Measurements from ENCODE around the gene ZNF362. TPM values are rescaled to one million over a fixed set of nuclear protein-coding genes. Genes with fewer than 3 reads are reported as not detected.

ZNF362 gene
- total RNA-seq, 2 experiments from 2014 or later = 24.7 to 26.6 TPM

DNA sequence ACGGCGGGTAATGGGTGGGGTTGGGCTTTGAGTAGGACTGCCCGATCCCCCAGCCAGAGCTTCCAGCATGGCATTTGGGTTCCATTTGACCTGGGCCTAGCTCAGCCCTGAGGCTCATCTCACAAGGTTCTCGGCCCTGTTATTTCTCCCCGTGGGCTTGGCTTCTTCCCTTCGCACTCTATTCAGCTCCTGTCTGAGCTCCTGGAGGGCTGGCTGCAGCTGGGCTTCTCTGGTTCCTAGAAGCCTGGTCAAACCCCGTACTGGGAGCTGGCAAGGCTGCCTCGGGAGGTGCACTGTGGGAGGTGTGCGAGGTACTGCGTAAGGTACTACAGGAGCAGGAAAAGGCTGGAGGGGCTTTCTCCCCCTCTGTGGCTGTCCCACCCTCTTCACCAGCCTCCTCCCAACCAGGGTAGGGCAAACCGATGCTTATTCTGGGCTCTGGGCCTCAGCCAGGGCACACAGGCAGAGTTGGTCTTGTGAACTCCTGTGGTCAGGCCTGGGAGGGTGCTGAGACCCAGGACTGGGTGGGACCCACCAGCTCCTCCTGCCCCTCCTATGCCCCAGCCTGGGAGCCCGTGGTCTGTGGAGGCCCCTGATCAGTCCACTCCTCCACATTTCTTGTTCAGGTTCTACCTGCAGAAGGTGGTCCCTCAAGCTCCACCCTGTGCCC is 63.8 kb downstream of the ZNF362 start:
- TF ChIP-seq, protein P1, sequence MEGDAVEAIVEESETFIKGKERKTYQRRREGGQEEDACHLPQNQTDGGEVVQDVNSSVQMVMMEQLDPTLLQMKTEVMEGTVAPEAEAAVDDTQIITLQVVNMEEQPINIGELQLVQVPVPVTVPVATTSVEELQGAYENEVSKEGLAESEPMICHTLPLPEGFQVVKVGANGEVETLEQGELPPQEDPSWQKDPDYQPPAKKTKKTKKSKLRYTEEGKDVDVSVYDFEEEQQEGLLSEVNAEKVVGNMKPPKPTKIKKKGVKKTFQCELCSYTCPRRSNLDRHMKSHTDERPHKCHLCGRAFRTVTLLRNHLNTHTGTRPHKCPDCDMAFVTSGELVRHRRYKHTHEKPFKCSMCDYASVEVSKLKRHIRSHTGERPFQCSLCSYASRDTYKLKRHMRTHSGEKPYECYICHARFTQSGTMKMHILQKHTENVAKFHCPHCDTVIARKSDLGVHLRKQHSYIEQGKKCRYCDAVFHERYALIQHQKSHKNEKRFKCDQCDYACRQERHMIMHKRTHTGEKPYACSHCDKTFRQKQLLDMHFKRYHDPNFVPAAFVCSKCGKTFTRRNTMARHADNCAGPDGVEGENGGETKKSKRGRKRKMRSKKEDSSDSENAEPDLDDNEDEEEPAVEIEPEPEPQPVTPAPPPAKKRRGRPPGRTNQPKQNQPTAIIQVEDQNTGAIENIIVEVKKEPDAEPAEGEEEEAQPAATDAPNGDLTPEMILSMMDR (IDR thresholded peaks at IDR 0.05) = no peak

DNA sequence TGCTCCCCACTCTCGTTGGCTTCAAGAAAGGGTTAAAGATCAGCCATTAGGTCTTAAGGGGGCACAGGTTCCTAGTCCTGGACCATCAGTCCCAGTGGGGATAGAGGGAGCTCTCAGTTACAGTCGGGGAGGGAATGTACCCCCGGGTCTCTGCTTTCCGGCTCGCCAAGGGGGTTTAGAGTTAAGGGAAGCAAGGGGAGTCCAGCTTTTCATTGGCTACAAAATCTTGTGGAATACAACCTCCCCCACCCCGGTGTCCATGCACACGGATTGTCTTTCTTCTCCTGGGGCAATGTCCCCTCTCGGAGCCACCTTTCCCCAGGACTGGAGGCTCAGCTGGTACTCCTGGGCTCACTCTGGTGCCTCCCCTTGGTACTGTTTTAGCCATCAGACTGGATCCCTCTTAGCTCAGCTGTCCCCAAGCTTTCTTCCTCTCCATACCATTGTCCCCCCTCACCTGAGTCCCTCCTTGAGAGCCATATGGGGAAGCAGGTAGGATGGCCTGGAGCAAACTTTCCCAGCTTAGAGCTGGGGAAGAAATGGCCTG is 64.4 kb downstream of the ZNF362 start, which contains the start of gene A3GALT2:
A3GALT2 (minus strand) TSS at position 480 of the 547 bp plus-strand sequence; CDS start at position 480, 0 bp downstream.
- TF ChIP-seq, protein P1 (IDR thresholded peaks at IDR 0.05) = no peak
- Histone ChIP-seq H3K27ac (ENCODE audit: low read depth in 1 of 2, low read length in 2 of 2) (no peak within 1 kb of the TSS), H3K27me3 (ENCODE audit: control insufficient read depth in 1 of 2, insufficient read depth in 2 of 2, low read length in 2 of 2) (no peaks in the 10 kb centered on the region), H3K36me3 (ENCODE audit: insufficient read depth, low read length) (peaks cover 29% of the 10 kb centered on the region), H3K9me3 (ENCODE audit: control insufficient read depth in 1 of 2, insufficient read depth in 1 of 2, low read length in 2 of 2) (peaks cover 0 to 3% of the 10 kb centered on the region in 2 experiments), H3K4me1 (ENCODE audit: insufficient read depth, low read length) (peaks cover 2% of the 10 kb centered on the region), H3K4me3 (ENCODE audit: low read length) (no peak within 1 kb of the TSS)
- ChIA-PET CTCF (interaction anchor here (1.0 kb wide), 1 partner anchor 25 kb away, joined by 3 read pairs; no protein-coding TSS in a partner anchor), POLR2A (no interaction called here)
- no peak for ATAC-seq (ENCODE audit: poor library complexity)
- intact Hi-C loops (cut with DNase I, micrococcal nuclease) = no loop called here
- H3K4me3 Mint-ChIP-seq = no peak within 1 kb of the TSS
- no peak for DNase-seq
- H3K36me3 Mint-ChIP-seq (ENCODE audit: low read depth) = peaks cover 33% of the 10 kb centered on the region
- no peak within 1 kb of the TSS for H3K27ac Mint-ChIP-seq
- H3K9me3 Mint-ChIP-seq = no peaks in the 10 kb centered on the region
- H3K4me1 Mint-ChIP-seq (ENCODE audit: low read depth) = peaks cover under 1% of the 10 kb centered on the region
- no peaks in the 10 kb centered on the region for H3K27me3 Mint-ChIP-seq

More for the DNA sequence above, 63.8 kb downstream of the ZNF362 start:
- no peak overlapping the region for H3K4me3 Mint-ChIP-seq
- DNase-seq (no peak), ATAC-seq (ENCODE audit: poor library complexity) (no peak)
- CTCF ChIA-PET = interaction anchor here (1.0 kb wide), 1 partner anchor 25 kb away, joined by 3 read pairs; no protein-coding TSS in a partner anchor
- peaks cover 3% of the 10 kb centered on the region for H3K4me1 Mint-ChIP-seq (ENCODE audit: low read depth)
- H3K4me3 ChIP-seq (ENCODE audit: low read length) = no peak overlapping the region
- H3K4me1 ChIP-seq (ENCODE audit: insufficient read depth, low read length) = peaks cover 3% of the 10 kb centered on the region
- no peaks in the 10 kb centered on the region for H3K27me3 Mint-ChIP-seq
- no peaks in the 10 kb centered on the region for H3K9me3 Mint-ChIP-seq
- H3K9me3 ChIP-seq (ENCODE audit: control insufficient read depth in 1 of 2, insufficient read depth in 1 of 2, low read length in 2 of 2) = peaks cover 0 to 3% of the 10 kb centered on the region in 2 experiments
- H3K36me3 Mint-ChIP-seq (ENCODE audit: low read depth) = peaks cover 27% of the 10 kb centered on the region
- intact Hi-C loops (cut with DNase I, micrococcal nuclease) = no loop called here
- peaks cover 23% of the 10 kb centered on the region for H3K36me3 ChIP-seq (ENCODE audit: insufficient read depth, low read length)
- POLR2A ChIA-PET = no interaction called here
- no peaks in the 10 kb centered on the region for H3K27me3 ChIP-seq (ENCODE audit: control insufficient read depth in 1 of 2, insufficient read depth in 2 of 2, low read length in 2 of 2)
- no peak overlapping the region for H3K27ac ChIP-seq (ENCODE audit: low read depth in 1 of 2, low read length in 2 of 2)
- no peak overlapping the region for H3K27ac Mint-ChIP-seq

DNA sequence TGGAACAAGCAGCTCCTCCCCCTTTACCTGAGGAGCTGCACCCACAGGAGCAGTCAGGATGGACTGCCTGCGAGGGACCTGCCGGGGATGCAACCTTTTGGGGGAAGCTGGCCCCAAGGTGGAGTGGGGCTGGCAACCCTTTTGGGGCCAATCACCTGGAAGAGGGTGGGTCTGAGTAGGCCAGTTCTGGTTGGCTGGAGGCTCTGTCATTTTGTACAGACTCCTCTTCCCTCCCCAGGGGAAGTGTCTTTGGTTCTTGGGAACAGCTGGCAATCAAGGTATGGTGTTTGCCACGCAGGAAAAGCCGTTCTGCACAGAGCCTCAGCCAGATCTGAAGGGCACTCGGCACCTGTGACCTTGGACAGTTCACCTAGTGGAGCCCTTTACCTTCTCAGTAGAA is 64.9 kb downstream of the ZNF362 start:
- no peak for ATAC-seq (ENCODE audit: poor library complexity)
- CTCF ChIA-PET = interaction anchor here (1.0 kb wide), 1 partner anchor 26 kb away, joined by 3 read pairs; no protein-coding TSS in a partner anchor
- no peaks in the 10 kb centered on the region for H3K9me3 Mint-ChIP-seq

More for the DNA sequence above, 64.9 kb downstream of the ZNF362 start:
- H3K27me3 ChIP-seq (ENCODE audit: control insufficient read depth in 1 of 2, insufficient read depth in 2 of 2, low read length in 2 of 2) = no peaks in the 10 kb centered on the region
- POLR2A ChIA-PET = no interaction called here
- H3K4me3 Mint-ChIP-seq = no peak overlapping the region
- peaks cover 34% of the 10 kb centered on the region for H3K36me3 ChIP-seq (ENCODE audit: insufficient read depth, low read length)
- DNase-seq = no peak
- no peaks in the 10 kb centered on the region for H3K4me1 ChIP-seq (ENCODE audit: insufficient read depth, low read length)
- no peak overlapping the region for H3K27ac Mint-ChIP-seq
- TF ChIP-seq, protein P1 (IDR thresholded peaks at IDR 0.05) = no peak
- peaks cover 38% of the 10 kb centered on the region for H3K36me3 Mint-ChIP-seq (ENCODE audit: low read depth)
- peaks cover 0 to 3% of the 10 kb centered on the region in 2 experiments for H3K9me3 ChIP-seq (ENCODE audit: control insufficient read depth in 1 of 2, insufficient read depth in 1 of 2, low read length in 2 of 2)
- no peak overlapping the region for H3K27ac ChIP-seq (ENCODE audit: low read depth in 1 of 2, low read length in 2 of 2)
- intact Hi-C loops (cut with DNase I, micrococcal nuclease) = no loop called here
- no peaks in the 10 kb centered on the region for H3K4me1 Mint-ChIP-seq (ENCODE audit: low read depth)
- H3K4me3 ChIP-seq (ENCODE audit: low read length) = no peak overlapping the region
- H3K27me3 Mint-ChIP-seq = no peaks in the 10 kb centered on the region
